NCI-H2196 treated with DMSO at 0.1 percent for 48 hours (cell line): Measurements from ENCODE around the gene CENPB.

ENCODE experiments used
- DNase-seq: peaks from one replicate; lab custom pipeline; 2025; ENCODE audit not compliant: unreplicated experiment; lab: John Stamatoyannopoulos, UW

CENPB gene

DNA sequence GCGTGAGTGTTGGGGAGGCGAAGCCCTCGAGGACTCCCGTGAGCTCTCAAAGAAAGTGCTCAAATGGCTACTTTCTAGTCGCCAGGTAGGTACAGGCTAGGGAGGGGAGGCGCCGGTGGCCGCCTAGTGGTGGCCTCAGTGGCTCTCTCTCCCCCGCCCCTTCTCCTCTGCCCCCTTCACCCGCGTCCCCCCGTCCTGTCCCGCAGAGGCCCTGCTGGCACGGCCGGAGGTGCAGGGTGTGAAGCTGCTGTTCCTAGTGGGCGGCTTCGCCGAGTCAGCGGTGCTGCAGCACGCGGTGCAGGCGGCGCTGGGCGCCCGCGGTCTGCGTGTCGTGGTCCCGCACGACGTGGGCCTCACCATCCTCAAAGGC is 35.2 kb downstream of the CENPB start:
- DNase-seq = no peak

GRCh38 chr20:3749689-3750531 is 36.6 kb downstream of the CENPB start:
- DNase-seq = no peak

DNA sequence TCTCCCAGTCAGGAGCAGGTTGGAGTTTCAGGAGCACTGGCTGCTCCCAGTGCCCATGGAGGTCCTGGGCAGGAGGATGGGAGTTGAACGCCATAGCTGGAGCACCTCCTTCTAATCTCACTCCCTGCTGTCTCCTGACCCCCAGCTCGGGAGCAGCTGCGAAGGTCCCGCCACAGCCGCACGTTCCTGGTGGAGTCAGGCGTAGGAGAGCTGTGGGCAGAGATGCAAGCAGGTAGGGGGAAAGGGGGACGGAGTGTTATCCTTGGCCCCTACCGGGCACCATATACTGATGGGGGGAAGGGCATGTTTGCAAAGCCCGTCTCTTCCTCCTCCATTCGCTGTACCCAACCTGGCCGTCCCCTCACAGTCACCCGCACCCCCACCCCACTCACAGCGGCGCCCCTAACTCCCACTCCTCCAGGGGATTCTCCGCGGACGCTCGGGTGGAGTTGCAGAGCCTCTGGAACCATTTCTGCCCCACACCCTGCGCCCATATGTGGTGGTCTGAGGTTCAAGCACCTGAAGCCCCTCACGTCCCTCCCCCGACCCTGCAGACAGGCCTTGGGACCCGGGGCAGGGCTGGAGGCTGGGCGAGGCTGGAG is 37.4 kb downstream of the CENPB start:
- no peak for DNase-seq

DNA sequence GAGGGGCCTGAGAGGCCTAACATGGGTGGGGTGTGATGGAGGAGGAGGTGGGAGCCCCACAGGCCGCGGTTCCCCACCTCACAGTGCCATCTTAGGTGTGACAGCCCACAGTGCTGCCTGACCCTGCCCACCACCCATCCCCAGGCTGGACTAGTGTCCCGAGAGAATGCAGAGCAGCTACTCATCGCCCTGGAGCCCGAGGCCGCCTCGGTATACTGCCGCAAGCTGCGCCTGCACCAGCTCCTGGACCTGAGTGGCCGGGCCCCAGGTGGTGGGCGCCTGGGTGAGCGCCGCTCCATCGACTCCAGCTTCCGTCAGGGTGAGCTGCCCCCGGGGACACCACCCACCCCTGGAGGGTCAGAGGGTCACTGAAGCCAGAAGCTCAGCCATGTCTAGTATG is 38.5 kb downstream of the CENPB start:
- DNase-seq = no peak

DNA sequence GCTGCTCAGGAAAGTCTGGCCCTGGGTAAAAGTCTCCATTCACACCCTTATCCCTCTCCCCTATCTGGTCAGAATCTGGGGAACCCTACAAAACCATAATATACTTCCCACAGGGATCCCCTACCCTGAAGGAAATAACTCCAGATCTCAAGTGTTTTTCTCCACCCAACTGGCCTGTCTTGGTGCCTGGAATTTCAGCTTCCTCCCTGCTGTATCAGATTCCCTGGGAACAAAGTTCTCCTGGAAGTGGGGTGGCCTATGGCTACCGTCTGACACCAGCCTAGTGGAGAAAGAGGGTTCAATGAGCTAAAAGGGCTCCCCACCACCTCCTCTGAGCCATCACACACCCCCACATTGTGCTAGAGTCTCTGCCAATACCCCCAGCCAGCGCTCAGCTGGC is 39.1 kb downstream of the CENPB start:
- no peak for DNase-seq

DNA sequence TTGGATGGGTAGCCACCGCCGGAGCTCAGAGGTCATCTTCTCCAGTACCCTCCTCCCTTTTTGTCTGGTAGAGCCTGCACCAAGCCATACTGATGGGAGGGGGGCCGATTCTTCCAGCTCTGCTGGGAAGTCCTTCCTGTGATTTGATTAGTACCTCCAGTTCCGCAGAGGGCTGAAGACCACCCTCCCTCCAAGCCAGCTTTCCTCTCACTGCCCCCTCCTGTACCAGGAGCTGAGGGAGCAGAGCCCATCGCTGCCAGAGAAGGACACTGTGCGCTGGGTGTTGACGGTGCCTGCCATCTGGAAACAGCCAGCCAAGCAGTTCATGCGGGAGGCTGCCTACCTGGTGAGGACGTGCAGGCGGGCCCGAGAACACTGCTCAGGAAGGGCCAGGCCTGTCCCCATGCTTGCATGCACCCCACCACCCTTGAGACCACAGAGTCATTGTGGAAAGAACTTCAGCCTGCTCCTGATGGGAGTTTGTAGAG is 40.8 kb downstream of the CENPB start:
- DNase-seq = no peak

DNA sequence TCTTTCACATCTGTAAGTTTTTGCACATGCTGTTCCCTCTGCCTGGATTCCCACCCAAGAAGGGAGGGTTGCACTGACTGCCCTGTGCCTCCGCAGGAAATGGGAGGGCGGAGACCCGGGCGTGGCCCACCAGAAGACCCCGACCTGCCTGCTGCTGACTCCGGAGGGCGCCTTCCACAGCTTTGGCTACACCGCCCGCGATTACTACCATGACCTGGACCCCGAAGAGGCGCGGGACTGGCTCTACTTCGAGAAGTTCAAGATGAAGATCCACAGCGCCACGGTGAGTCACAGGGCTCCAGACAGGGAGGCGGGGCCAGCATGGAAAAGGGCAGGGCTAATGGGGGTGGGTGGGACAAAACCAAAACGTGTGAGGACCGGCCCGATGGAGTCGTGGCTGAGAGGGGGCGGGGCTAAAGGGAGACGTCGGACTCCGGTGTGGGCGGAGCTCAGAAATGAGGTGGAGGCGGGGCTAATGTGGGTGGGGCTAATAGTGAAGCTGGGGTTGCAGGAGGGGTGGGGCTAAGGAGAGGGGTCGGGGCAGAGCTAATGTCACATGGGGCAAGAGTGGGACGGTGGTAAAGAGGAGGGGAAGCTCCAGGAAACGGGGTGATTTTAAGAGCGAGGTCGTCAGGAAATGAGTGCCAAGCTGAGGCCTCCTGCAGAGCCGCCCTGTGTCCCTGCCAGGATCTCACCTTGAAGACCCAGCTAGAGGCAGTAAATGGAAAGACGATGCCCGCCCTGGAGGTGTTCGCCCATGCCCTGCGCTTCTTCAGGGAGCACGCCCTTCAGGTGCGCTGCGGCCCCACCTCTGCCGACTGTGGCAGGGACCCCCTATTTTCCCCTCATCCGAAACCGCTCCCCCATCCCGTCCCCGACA is 41.5 kb downstream of the CENPB start:
- peak; percentile 51 for DNase-seq

- no peak for DNase-seq
These were observed 42.5 kb downstream of the CENPB start for GRCh38 chr20:3744037-3744436.

DNA sequence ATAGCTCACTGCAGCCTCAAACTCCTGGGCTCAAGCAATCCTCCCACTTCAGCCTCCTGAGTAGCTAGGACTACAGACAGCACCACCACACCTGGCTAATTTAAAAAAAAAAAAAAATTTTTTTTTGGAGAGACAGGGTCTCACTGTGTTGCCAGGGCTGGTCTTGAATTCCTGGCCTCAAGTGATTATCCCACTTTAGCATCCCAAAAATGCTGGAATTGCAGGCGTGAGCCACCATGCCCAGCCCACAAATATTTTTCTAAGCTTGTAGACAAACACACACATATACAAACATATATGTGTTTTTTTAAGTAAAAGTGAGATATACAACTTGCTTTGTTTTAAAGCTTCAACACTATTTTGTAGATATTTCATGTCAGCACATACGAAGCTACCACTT is 43.3 kb downstream of the CENPB start:
- DNase-seq = no peak

DNA sequence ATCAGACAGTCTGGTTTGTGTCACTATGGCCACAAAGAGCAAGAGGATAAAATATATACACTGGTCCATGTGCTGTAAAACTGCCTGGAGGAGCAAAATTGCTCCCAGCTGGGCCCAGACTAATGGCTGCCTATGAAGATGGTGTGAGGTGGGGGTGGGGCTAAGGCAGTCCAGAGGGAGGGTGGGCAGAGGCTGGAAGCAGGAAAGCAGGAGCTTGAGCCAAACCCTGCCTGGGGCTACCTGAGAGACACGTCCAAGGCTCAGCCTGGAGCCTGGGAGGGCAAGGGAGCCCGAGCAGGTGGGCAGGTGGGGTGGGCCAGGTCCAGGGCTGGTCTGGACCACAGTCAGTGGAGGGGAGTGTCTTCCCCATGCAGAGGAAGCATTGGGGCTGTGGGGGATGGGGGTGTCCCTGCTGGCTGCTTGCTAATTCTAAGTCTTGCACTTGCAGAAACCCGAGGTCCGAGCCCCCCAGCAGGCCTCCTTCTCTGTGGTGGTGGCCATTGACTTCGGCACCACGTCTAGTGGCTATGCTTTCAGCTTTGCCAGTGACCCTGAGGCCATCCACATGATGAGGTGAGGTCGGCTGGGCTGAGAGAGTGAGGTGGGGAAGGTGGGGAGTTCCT is 44.6 kb downstream of the CENPB start:
- no peak for DNase-seq

- no peak for DNase-seq
These were observed 45.8 kb downstream of the CENPB start for GRCh38 chr20:3740615-3741301.

DNA sequence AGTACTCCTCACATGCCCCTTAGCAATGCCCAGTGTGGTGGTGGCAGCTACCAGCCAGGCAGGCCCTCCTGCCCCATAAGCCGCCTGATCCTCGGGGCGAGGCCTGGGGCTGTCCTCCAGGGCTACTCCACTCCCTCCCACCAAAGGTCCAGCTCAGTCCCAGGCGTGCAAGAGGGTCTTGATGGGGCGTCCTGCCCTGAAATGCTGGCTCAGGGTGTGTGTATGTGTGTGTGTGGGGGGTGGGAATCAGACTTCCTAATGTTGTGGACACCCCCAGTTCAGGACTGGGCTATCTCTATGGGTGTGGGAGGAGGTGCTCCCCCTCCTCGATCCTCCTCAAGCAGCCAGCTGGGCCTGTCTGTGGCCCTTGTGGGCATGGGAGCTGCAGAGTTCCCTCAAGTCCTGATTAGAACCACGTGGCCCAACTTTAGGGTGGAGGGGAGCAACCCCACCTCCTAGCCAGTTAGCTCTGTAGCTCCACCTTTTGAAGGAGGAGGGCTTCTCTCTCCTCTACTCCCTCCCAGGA is 46.6 kb downstream of the CENPB start:
- no peak for DNase-seq

- DNase-seq = no peak
These were observed 47.2 kb downstream of the CENPB start for GRCh38 chr20:3739054-3739925.

DNA sequence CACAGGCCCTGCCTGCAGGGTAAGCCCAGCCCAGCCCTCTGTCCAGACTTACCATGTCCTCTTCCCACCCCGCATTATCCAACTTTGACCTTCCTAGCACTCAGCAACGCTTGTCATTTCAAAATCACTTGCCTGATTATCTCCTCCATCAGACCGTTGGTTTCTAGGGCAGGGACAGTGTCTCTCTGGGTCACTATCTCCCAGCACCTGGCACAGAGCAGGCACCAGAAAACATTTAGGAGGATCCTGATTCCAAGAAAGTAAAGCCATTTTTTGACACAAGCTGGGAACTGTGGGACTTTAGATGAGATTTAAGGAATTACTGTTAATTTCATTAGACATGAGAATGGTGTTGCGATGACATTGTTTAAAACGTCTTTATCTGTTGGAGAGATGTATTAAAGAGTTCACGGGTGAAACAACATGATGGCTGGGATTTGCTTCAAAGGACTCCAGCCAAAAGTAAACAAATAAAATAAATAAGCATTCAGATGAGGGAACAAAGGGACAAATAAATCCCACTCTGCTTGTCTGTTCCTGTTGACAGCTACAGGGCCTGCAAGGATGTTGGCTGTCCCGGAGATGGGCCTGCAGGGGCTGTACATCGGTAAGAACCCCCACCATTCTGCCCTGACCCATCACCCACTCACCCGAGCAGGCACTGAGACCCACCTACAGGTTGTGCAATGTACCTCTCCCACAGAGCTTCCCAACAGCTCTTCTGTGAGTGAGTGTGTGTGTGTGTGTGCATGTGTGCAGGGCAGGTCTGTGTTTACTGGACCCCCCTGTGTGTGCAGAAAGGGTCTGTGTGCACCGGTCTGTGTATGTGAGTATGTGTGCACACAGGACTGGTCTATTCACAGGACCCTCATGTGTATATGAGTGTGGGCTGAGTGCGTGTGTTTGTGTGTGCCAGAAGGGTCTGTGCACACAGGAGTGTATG is 48.2 kb downstream of the CENPB start:
- no peak for DNase-seq

DNA sequence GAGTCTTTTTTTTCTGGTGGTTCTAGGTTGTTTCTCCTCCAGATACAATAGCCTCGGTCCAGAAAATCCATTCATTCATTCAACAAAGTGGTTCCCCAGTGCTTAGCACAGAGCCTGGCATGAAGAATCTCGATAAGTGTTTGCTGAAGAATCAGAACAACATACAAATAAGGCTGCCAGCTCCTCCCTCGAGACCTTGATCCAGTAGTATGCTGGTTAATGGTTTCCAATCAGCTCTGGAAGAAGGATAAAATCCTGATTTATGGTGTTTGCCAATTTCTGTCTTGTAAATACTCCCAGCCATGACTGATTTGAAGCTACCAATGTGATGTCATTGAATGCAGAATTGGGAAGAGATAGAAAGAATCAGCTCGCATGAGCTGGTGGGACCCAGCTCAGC is 50.8 kb downstream of the CENPB start:
- no peak for DNase-seq

GRCh38 chr20:3734111-3734843 is 52.3 kb downstream of the CENPB start:
- no peak for DNase-seq
